Large intestine (tissue), 3 donors: ENCODE data around the gene ADD3. TPM values are rescaled to one million over a fixed set of nuclear protein-coding genes. Genes with fewer than 3 reads are reported as not detected.

Source experiments
- DNase-seq, 2 donors: peaks; one replicate each; pipeline versions ENCODE4 v3.0.0 to v3.0.0-alpha.2; 2013
- H3K27ac ChIP-seq: one replicate; pipeline ENCODE4 v1.5.1; 2013; ENCODE audit warnings: low read length
- H3K27me3 ChIP-seq: 2 replicates; pipeline ENCODE4 v1.6.1; 2013; ENCODE audit warnings: low read length; ENCODE audit not compliant: control insufficient read depth, insufficient read depth
- H3K36me3 ChIP-seq: 2 replicates; pipeline ENCODE4 v1.6.1; 2013; ENCODE audit warnings: low read length; ENCODE audit not compliant: control insufficient read depth, insufficient read depth
- H3K4me1 ChIP-seq: one replicate; pipeline ENCODE4 v1.6.1; 2013; ENCODE audit warnings: low read length; ENCODE audit not compliant: control insufficient read depth, insufficient read depth
- H3K4me3 ChIP-seq: one replicate; pipeline ENCODE4 v1.5.1; 2013; ENCODE audit warnings: low read length
- H3K9me3 ChIP-seq: one replicate; pipeline ENCODE4 v1.6.1; 2013; ENCODE audit warnings: mild to moderate bottlenecking, low read depth, low read length, moderate library complexity; ENCODE audit not compliant: control insufficient read depth
- WGBS: methylation state at CpG from one replicate; pipeline ENCODE4 v1.1.5; 2013; ENCODE audit warnings: low lambda C conversion rate; ENCODE audit not compliant: insufficient coverage; 5-methylcytosine and 5-hydroxymethylcytosine counted together
- polyA plus RNA-seq: library from polyadenylated mRNA; unstranded; fragments of 120-200 nt; gene quantifications from one replicate; pipeline ENCODE4 v1.2.1, GENCODE V29; 2013

The ADD3 gene
- polyA plus RNA-seq, 1 donor, result 418 TPM

GRCh38 chr10:110171032-110171431 lies 163.2 kb downstream of the ADD3 start:
- Histone ChIP-seq H3K9me3 (no peaks in the 10 kb centered on the region), H3K4me1 (peaks cover 25% of the 10 kb centered on the region), H3K4me3 (no peak overlapping the region), H3K27ac (no peak overlapping the region), H3K36me3 (no peaks in the 10 kb centered on the region), H3K27me3 (peaks cover 4% of the 10 kb centered on the region)
- DNase-seq, result no peak
- WGBS, result 67% methylated on average over 1 of the region's 6 CpGs

GRCh38 chr10:110172155-110172554 lies 164.4 kb downstream of the ADD3 start:
- Histone ChIP-seq H3K27ac (no peak overlapping the region), H3K36me3 (no peaks in the 10 kb centered on the region), H3K9me3 (no peaks in the 10 kb centered on the region), H3K4me3 (no peak overlapping the region), H3K27me3 (peaks cover 3% of the 10 kb centered on the region), H3K4me1 (peaks cover 23% of the 10 kb centered on the region)
- no peak for DNase-seq
- 83% methylated on average over 1 of the region's 5 CpGs for WGBS

- no peak overlapping the region for H3K4me3 ChIP-seq
- H3K4me1 ChIP-seq, result peaks cover 13% of the 10 kb centered on the region
- DNase-seq, result no peak
- no peaks in the 10 kb centered on the region for H3K27me3 ChIP-seq
- no peak overlapping the region for H3K27ac ChIP-seq
- no peaks in the 10 kb centered on the region for H3K9me3 ChIP-seq
- H3K36me3 ChIP-seq, result no peaks in the 10 kb centered on the region
Observed at GRCh38 chr10:110174201-110174600, 166.4 kb downstream of the ADD3 start.

GRCh38 chr10:110174816-110175215 lies 167.0 kb downstream of the ADD3 start:
- WGBS, result no CpG with 5 or more reads among the region's 5 CpGs
- Histone ChIP-seq H3K4me1 (peaks cover 7% of the 10 kb centered on the region), H3K4me3 (no peak overlapping the region), H3K27me3 (no peaks in the 10 kb centered on the region), H3K9me3 (no peaks in the 10 kb centered on the region), H3K36me3 (no peaks in the 10 kb centered on the region), H3K27ac (no peak overlapping the region)
- no peak for DNase-seq

- peaks cover 4% of the 10 kb centered on the region for H3K4me1 ChIP-seq
- H3K27ac ChIP-seq, result no peak overlapping the region
- peak in 1 of 2 donors; percentile 53 for DNase-seq
- no peaks in the 10 kb centered on the region for H3K36me3 ChIP-seq
- H3K27me3 ChIP-seq, result no peaks in the 10 kb centered on the region
- no peak overlapping the region for H3K4me3 ChIP-seq
- WGBS, result no CpG with 5 or more reads among the region's 2 CpGs
- H3K9me3 ChIP-seq, result no peaks in the 10 kb centered on the region
Observed at GRCh38 chr10:110175406-110175805, 167.6 kb downstream of the ADD3 start.

GRCh38 chr10:110176141-110177030 lies 168.6 kb downstream of the ADD3 start:
- WGBS, result 100% methylated on average over 3 of the region's 19 CpGs
- DNase-seq, result no peak
- no peak overlapping the region for H3K27ac ChIP-seq

GRCh38 chr10:110179220-110179619 lies 171.4 kb downstream of the ADD3 start:
- peaks cover 4% of the 10 kb centered on the region for H3K4me1 ChIP-seq
- no peak for DNase-seq
- 83% methylated on average over 1 of the region's 7 CpGs for WGBS
- no peaks in the 10 kb centered on the region for H3K36me3 ChIP-seq
- H3K4me3 ChIP-seq, result no peak overlapping the region
- no peak overlapping the region for H3K27ac ChIP-seq
- H3K27me3 ChIP-seq, result no peaks in the 10 kb centered on the region
- H3K9me3 ChIP-seq, result no peaks in the 10 kb centered on the region

More at GRCh38 chr10:110176141-110177030, 168.6 kb downstream of the ADD3 start:
- no peaks in the 10 kb centered on the region for H3K9me3 ChIP-seq
- H3K27me3 ChIP-seq, result no peaks in the 10 kb centered on the region
- no peak overlapping the region for H3K4me3 ChIP-seq
- peaks cover 4% of the 10 kb centered on the region for H3K4me1 ChIP-seq
- H3K36me3 ChIP-seq, result no peaks in the 10 kb centered on the region

GRCh38 chr10:110181451-110181850 lies 173.7 kb downstream of the ADD3 start:
- WGBS, result no CpG with 5 or more reads among the region's 10 CpGs
- Histone ChIP-seq H3K27me3 (no peaks in the 10 kb centered on the region), H3K36me3 (no peaks in the 10 kb centered on the region), H3K4me1 (no peaks in the 10 kb centered on the region), H3K27ac (no peak overlapping the region), H3K4me3 (no peak overlapping the region), H3K9me3 (no peaks in the 10 kb centered on the region)
- no peak for DNase-seq

- Histone ChIP-seq H3K27me3 (no peaks in the 10 kb centered on the region), H3K9me3 (no peaks in the 10 kb centered on the region), H3K27ac (no peak overlapping the region), H3K4me1 (no peaks in the 10 kb centered on the region), H3K36me3 (no peaks in the 10 kb centered on the region), H3K4me3 (no peak overlapping the region)
- DNase-seq, result no peak
- WGBS, result 100% methylated on average over 1 of the region's 5 CpGs
Observed at GRCh38 chr10:110181911-110182310, 174.1 kb downstream of the ADD3 start.

- Histone ChIP-seq H3K27ac (no peak overlapping the region), H3K4me3 (no peak overlapping the region), H3K4me1 (no peaks in the 10 kb centered on the region), H3K36me3 (no peaks in the 10 kb centered on the region), H3K27me3 (no peaks in the 10 kb centered on the region), H3K9me3 (no peaks in the 10 kb centered on the region)
- WGBS, result 83% methylated on average over 1 of the region's 6 CpGs
- no peak for DNase-seq
Observed at GRCh38 chr10:110184398-110184797, 176.6 kb downstream of the ADD3 start.
